Epithelial cell of proximal tubule (primary cell): ENCODE results near the gene MEGF10. TPM values are rescaled to one million over a fixed set of nuclear protein-coding genes. Genes with fewer than 3 reads are reported as not detected.

Experiments
- DNase-seq: peaks from one replicate; pipeline ENCODE4 v3.0.0-alpha.2; 2011; ENCODE audit warnings: low read depth
- H3K4me3 ChIP-seq: 2 replicates; pipeline ENCODE4 v1.5.1; 2011; ENCODE audit warnings: low read depth, mild to moderate bottlenecking, low read length
- total RNA-seq: library from RNA; depleted of rRNA; stranded (reverse); fragments of >200 nt; gene quantifications from 2 replicates; pipeline ENCODE4 v1.2.3, GENCODE V29; 2015
- TF ChIP-seq, protein P1 (sequence below): conservative IDR thresholded peaks from 2 replicates; pipeline ENCODE4 v1.5.1; 2012; ENCODE audit warnings: low read depth, mild to moderate bottlenecking, low read length

The MEGF10 gene
- total RNA-seq, 1 donor from 2014 or later = 0.52 TPM

GRCh38 chr5:127367946-127368465 is 77.4 kb downstream of the MEGF10 start:
- H3K4me3 ChIP-seq = no peak overlapping the region
- TF ChIP-seq, protein P1, sequence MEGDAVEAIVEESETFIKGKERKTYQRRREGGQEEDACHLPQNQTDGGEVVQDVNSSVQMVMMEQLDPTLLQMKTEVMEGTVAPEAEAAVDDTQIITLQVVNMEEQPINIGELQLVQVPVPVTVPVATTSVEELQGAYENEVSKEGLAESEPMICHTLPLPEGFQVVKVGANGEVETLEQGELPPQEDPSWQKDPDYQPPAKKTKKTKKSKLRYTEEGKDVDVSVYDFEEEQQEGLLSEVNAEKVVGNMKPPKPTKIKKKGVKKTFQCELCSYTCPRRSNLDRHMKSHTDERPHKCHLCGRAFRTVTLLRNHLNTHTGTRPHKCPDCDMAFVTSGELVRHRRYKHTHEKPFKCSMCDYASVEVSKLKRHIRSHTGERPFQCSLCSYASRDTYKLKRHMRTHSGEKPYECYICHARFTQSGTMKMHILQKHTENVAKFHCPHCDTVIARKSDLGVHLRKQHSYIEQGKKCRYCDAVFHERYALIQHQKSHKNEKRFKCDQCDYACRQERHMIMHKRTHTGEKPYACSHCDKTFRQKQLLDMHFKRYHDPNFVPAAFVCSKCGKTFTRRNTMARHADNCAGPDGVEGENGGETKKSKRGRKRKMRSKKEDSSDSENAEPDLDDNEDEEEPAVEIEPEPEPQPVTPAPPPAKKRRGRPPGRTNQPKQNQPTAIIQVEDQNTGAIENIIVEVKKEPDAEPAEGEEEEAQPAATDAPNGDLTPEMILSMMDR = no peak
- DNase-seq = no peak

- DNase-seq = no peak
- H3K4me3 ChIP-seq = no peak overlapping the region
- TF ChIP-seq, protein P1 = no peak
These were observed 79.2 kb downstream of the MEGF10 start for GRCh38 chr5:127369796-127370195.

DNA sequence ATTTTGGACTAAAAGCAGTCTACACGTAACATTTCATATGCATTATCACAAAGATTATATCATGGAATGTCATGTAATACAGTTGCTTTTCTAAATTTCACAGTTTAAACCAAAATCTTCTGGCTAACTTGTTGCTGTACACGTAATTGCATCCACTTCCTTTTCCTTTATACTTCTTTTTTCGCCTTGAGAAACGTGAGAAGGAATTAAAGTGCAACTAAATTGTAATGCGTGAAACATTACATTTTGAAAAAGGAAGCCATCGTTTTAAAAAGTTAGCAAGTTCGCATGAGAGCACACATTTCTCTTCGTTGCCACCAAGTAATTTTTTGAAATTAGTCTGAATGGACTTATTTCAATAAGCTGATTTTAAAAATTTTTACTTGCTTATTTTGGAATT is 80.0 kb downstream of the MEGF10 start:
- DNase-seq = no peak
- TF ChIP-seq, protein P1 = no peak
- H3K4me3 ChIP-seq = no peak overlapping the region

DNA sequence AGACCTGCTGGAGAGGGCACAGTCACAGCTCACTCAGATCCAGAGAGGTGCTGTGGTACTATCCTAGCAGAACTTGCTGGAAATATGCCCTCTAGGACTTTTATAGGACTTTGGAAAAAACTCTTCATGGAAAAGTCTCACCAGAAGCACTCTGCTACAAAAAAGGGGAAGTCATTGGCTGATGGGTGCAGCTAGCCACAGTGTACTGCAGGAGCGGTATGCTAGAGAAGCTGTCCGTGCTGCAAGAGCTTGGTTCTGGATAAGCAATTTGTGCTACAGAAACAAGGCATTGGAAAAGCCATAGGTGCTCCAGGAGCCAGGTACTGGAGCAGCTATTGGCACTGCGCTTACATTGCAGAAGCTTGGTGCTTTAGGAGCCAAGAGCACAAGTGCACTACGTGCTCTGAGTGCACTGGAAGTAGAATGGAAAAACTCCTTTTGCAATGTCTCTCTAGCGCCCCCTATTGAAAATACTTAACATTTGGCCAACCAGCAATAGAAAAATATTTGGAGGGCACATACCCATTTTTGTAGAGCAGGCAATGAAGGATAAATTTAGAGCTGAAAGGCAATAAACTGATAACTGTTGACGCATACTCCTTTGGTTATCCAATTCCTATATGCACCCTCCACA is 83.4 kb downstream of the MEGF10 start:
- TF ChIP-seq, protein P1 = peak; percentile 44
- DNase-seq = no peak
- no peak overlapping the region for H3K4me3 ChIP-seq

DNA sequence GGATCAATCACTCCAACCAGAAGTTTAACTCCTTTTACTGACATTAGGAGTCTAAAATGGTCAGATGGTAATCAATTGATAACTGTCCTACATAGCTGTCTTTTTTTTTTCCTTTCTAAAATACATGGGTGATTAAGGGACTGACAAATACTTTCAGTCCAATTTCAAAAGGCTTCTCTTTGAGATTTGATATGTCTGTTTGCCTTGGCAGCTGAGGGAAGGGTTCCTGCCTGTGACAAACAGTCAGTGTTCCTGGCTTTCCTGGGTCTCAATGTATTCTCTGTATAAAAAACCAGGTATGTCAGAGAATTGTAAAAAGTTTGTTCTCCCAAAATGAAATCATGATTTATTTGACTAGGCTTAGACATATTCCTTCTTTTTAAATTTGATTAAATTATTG is 84.5 kb downstream of the MEGF10 start:
- TF ChIP-seq, protein P1 = no peak
- no peak for DNase-seq
- no peak overlapping the region for H3K4me3 ChIP-seq

DNA sequence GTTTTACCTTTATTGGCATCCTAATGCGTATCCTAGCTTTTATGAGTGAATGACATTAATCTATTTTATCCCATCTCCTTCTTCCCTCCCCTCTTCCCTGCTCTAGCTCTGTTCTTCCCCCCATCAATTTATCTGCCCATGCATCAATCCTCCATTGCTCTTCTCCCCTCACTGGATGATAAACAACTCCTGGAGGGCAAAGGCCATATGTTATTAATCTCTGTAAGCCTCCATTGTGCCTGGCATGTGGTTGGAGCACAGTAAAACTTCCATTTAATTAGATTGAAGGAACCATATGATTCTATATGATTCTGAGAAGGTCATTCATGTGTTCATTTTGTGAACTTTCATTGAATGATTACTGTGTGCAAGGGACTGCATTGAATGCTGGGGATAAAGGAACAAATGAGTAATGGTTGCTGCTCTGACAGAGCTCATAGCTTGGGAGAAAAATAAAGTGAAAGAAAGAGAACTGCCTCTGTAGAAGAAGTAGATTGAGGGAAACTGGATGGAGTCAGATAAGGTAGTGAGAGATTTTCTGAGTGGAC is 85.0 kb downstream of the MEGF10 start:
- DNase-seq = no peak

More for the DNA sequence above, 85.0 kb downstream of the MEGF10 start:
- no peak overlapping the region for H3K4me3 ChIP-seq
- TF ChIP-seq, protein P1 = no peak
